Glutamatergic neuron (in vitro differentiated cells): Measurements from ENCODE around the gene SACS. TPM values are rescaled to one million over a fixed set of nuclear protein-coding genes. Genes with fewer than 3 reads are reported as not detected.
A peak's percentile ranks its signal among the peaks of the same experiment; 100 is the strongest.

Source experiments
- DNase-seq: peaks from one replicate; pipeline ENCODE4 v3.0.0; 2022
- H3K27ac Mint-ChIP-seq: one replicate; pipeline ENCODE4 v1.8.0; 2020; ENCODE audit warnings: mild to moderate bottlenecking, mixed read lengths, inconsistent platforms; ENCODE audit not compliant: unreplicated experiment
- H3K27me3 Mint-ChIP-seq: one replicate; pipeline ENCODE4 v1.8.0; 2020; ENCODE audit warnings: mild to moderate bottlenecking, moderate library complexity, mixed read lengths, inconsistent platforms; ENCODE audit not compliant: unreplicated experiment
- H3K36me3 Mint-ChIP-seq: one replicate; pipeline ENCODE4 v1.8.0; 2020; ENCODE audit warnings: mild to moderate bottlenecking, mixed read lengths, inconsistent platforms; ENCODE audit not compliant: unreplicated experiment
- H3K4me1 Mint-ChIP-seq: one replicate; pipeline ENCODE4 v1.8.0; 2020; ENCODE audit warnings: mild to moderate bottlenecking, low read depth, mixed read lengths, inconsistent platforms; ENCODE audit not compliant: unreplicated experiment
- H3K4me3 Mint-ChIP-seq: one replicate; pipeline ENCODE4 v1.8.0; 2020; ENCODE audit warnings: mild to moderate bottlenecking, mixed read lengths, inconsistent platforms; ENCODE audit not compliant: unreplicated experiment
- H3K9me3 Mint-ChIP-seq: one replicate; pipeline ENCODE4 v1.8.0; 2020; ENCODE audit warnings: mild to moderate bottlenecking, moderate library complexity, mixed read lengths, inconsistent platforms; ENCODE audit not compliant: unreplicated experiment
- total RNA-seq: library from RNA; stranded (reverse); fragmentation: NEBNext Ultra II Directional; extraction: Animal tissue kit (Norgen Biotek cat#: 25700); gene quantifications from one replicate; pipeline ENCODE4 v1.2.1, GENCODE V29; 2021; ENCODE audit not compliant: unreplicated experiment
- TF ChIP-seq, protein P1 (sequence below): fragments of 200-600 bp; sonication (generic); IDR thresholded peaks from one replicate; pipeline ENCODE4 v1.5.0; 2021; ENCODE audit not compliant: partially characterized antibody, unreplicated experiment

SACS gene
- total RNA-seq, 1 donor from 2014 or later: 132 TPM

GRCh38 chr13:23399347-23399746 lies 34.2 kb downstream of the SACS start:
- H3K9me3 Mint-ChIP-seq: peaks cover 7% of the 10 kb centered on the region
- H3K36me3 Mint-ChIP-seq: peaks cover 24% of the 10 kb centered on the region
- no peak for DNase-seq
- no peaks in the 10 kb centered on the region for H3K4me1 Mint-ChIP-seq
- H3K4me3 Mint-ChIP-seq: no peak overlapping the region
- TF ChIP-seq, protein P1, sequence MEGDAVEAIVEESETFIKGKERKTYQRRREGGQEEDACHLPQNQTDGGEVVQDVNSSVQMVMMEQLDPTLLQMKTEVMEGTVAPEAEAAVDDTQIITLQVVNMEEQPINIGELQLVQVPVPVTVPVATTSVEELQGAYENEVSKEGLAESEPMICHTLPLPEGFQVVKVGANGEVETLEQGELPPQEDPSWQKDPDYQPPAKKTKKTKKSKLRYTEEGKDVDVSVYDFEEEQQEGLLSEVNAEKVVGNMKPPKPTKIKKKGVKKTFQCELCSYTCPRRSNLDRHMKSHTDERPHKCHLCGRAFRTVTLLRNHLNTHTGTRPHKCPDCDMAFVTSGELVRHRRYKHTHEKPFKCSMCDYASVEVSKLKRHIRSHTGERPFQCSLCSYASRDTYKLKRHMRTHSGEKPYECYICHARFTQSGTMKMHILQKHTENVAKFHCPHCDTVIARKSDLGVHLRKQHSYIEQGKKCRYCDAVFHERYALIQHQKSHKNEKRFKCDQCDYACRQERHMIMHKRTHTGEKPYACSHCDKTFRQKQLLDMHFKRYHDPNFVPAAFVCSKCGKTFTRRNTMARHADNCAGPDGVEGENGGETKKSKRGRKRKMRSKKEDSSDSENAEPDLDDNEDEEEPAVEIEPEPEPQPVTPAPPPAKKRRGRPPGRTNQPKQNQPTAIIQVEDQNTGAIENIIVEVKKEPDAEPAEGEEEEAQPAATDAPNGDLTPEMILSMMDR: no peak
- peaks cover 6% of the 10 kb centered on the region for H3K27me3 Mint-ChIP-seq
- H3K27ac Mint-ChIP-seq: peak overlapping the region; percentile 15

DNA sequence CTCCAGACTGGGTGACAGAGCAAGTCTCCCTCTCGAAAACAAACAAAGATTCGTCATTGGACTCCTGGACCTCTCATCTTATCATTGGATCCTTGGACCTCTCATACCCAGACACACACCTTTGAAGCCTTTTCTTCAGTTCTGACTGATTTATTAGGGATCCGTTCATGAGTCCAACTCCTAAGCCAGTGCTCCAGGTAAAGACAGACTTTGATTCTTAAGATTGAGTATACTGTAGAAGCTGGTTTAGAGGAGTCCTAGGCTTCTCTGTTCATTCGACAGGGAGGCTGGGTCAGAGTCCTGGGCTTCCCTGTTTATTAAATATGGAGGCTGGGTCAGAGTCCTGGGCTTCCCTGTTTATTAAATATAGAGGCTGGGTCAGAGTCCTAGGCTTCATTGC lies 38.7 kb downstream of the SACS start:
- Mint-ChIP-seq H3K27me3 (peaks cover 4% of the 10 kb centered on the region), H3K4me1 (no peaks in the 10 kb centered on the region), H3K9me3 (peaks cover 5% of the 10 kb centered on the region), H3K27ac (no peak overlapping the region), H3K4me3 (no peak overlapping the region), H3K36me3 (peaks cover 12% of the 10 kb centered on the region)
- no peak for DNase-seq
- TF ChIP-seq, protein P1: no peak

GRCh38 chr13:23392925-23393645 lies 40.4 kb downstream of the SACS start:
- peaks cover 3% of the 10 kb centered on the region for H3K36me3 Mint-ChIP-seq
- H3K27me3 Mint-ChIP-seq: peaks cover 4% of the 10 kb centered on the region
- TF ChIP-seq, protein P1: no peak
- DNase-seq: no peak
- H3K4me3 Mint-ChIP-seq: no peak overlapping the region
- H3K27ac Mint-ChIP-seq: no peak overlapping the region
- no peaks in the 10 kb centered on the region for H3K9me3 Mint-ChIP-seq
- no peaks in the 10 kb centered on the region for H3K4me1 Mint-ChIP-seq

DNA sequence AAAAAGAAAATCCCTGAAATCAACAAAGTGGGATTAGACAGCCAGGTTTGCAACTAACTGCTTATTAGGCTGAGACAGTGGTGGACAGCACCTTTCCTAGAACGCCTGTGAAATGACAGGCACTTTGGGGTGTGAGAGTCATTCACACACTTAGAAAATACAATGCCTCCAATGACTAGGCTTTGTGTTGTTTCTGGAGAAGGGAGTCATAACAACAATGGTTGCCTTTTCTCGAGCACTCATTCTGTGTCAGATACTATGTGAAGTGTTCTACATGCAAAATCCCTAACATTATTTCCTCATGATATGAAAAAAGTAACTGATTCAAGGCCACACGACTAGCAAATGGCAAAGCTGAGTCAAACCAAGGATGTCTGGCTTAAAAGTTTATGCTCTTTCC lies 41.2 kb downstream of the SACS start:
- no peaks in the 10 kb centered on the region for H3K9me3 Mint-ChIP-seq
- H3K36me3 Mint-ChIP-seq: peaks cover 3% of the 10 kb centered on the region
- H3K27ac Mint-ChIP-seq: no peak overlapping the region
- TF ChIP-seq, protein P1: no peak
- DNase-seq: no peak
- no peaks in the 10 kb centered on the region for H3K4me1 Mint-ChIP-seq
- no peak overlapping the region for H3K4me3 Mint-ChIP-seq
- H3K27me3 Mint-ChIP-seq: peaks cover 4% of the 10 kb centered on the region

DNA sequence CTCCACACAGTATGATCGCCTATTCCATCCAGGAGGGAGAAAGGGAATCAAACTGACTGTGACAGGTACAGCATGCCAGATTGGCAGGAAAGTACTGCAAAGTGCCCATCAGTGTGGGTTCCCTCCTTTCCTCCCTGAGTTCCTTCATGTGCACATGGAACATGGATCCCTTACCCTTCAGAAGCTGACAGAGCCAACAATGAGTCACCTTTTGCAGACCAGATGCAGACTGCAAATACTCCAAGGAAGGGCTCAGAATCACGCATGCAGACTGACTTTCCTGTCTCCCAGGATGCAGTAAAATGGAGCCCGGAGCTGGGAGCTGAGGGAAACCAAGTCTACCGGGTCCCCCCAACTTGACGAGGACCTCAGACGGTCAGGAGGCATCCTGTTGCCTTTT lies 41.8 kb downstream of the SACS start:
- TF ChIP-seq, protein P1: no peak
- H3K4me3 Mint-ChIP-seq: no peak overlapping the region
- no peaks in the 10 kb centered on the region for H3K4me1 Mint-ChIP-seq
- no peak overlapping the region for H3K27ac Mint-ChIP-seq
- H3K36me3 Mint-ChIP-seq: peaks cover 5% of the 10 kb centered on the region
- no peaks in the 10 kb centered on the region for H3K9me3 Mint-ChIP-seq
- no peak for DNase-seq
- H3K27me3 Mint-ChIP-seq: peaks cover 4% of the 10 kb centered on the region
